ENCODE results near the gene ZBTB14. TPM values are rescaled to one million over a fixed set of nuclear protein-coding genes. Genes with fewer than 3 reads are reported as not detected.

The ZBTB14 gene, protein sequence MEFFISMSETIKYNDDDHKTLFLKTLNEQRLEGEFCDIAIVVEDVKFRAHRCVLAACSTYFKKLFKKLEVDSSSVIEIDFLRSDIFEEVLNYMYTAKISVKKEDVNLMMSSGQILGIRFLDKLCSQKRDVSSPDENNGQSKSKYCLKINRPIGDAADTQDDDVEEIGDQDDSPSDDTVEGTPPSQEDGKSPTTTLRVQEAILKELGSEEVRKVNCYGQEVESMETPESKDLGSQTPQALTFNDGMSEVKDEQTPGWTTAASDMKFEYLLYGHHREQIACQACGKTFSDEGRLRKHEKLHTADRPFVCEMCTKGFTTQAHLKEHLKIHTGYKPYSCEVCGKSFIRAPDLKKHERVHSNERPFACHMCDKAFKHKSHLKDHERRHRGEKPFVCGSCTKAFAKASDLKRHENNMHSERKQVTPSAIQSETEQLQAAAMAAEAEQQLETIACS
- 12.6 TPM for total RNA-seq

DNA sequence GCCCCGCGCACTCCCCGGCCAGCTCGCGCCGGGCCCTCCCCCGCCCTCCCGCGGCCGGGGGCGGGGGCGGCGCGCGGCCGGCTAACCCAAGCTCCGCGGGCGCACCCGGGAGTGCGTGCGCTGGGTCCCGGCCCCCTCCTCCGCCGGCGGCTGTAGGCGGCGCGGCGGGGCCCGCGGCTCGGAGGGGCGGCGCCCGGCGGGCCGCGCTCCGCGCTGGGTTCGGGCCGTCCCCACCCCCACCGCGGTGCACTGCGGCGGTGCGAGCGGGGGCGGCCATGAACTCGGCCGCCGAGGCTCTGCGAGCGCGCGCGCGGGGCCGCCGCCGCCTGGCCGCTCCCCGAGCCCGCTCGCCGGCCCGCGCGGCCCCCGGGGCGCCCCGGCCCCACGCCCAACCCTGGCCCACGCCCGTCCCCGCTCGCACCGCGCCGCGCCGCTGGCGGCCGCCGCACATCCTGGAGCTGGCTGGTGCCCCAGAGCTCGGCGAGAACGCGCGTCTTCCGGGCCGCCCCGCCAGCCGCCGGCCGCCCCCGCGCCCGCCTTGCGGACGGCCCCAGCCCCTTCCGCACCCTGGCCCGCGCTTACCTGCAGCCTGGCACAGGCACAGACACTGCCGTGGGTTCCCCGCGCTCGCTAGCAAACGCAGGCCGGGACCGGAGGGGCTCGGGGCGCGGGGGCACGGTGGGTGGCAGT, at the start of gene ZBTB14:
Gene ZBTB14, minus strand, starts transcription at position 496 of the 690 bp plus-strand sequence. CDS start 2,480 bp downstream, outside the sequence.

Other genes with a start within 250 kb of the ZBTB14 start
- not detected for gene AKAIN1, start 98.5 kb downstream of the ZBTB14 start, total RNA-seq
- gene EPB41L3, start 248.3 kb upstream of the ZBTB14 start, total RNA-seq, result 63.1 TPM

All from metanephros (tissue), 1 donor.